Sciatic nerve (tissue), 2 donors: ENCODE data around the gene EZR. TPM values are rescaled to one million over a fixed set of nuclear protein-coding genes. Genes with fewer than 3 reads are reported as not detected.
"Not testable (repeated sequence)": the region's sequence is repeated elsewhere in the genome, so short reads cannot be mapped to it uniquely, and the experiment has no call there.

ENCODE experiments used
- ATAC-seq: fragments of 200-7000 bp; cut with Tn5 transposase; one replicate; pipeline ENCODE4 v1.9.1; 2020; ENCODE audit warnings: mild to moderate bottlenecking, moderate library complexity
- DNase-seq: peaks from one replicate; pipeline ENCODE4 v3.0.0-alpha.2; 2020; ENCODE audit warnings: low spot score
- intact Hi-C: fragments of 100-400 bp; cut with DNase I; formaldehyde crosslinking; loops from one replicate; pipeline ENCODE4 v1.14.2; 2022
- total RNA-seq: library from RNA; stranded (reverse); fragmentation: NEBNext Ultra II Directional; extraction: Animal tissue kit (Norgen Biotek cat#: 25700); gene quantifications from one replicate; pipeline ENCODE4 v1.2.1, GENCODE V29; 2021
- donor health status: DM: no; HTN: no; CAD: no.
- donor health status: DM: no; HTN: no; CAD: no.

Gene EZR
- total RNA-seq, 1 donor from 2014 or later, result 113 TPM

DNA sequence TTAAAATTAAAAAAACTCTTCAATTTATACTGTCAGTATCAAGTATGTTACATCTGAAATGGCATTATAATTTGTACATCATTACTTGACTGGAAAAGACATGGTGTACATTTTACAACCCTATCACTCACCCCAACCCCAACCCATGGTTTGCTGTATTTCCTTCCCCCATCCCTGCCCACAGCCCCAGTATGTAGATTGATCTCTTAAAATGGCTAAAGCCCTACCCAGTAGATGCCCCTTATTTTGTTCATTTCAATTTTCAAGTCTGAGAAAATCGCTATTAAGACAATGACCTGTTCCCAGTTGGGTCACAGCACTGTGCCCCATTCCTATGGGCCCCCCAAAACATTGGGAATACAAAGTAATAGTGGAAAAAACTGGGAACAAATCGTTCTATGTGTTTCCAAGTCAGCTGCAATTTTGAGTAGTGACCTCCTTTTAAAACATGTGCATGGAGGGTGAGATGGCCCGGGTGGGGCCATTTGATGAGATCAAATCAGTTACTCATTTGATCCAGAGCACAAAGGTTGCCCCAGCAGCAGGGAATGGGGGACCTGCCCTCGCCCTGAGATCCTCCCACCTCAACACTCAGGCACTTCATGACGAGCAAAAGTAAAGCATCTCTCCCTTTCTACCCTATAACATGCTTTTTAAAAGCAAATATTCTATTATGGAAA lies 13.3 kb downstream of the EZR start:
- DNase-seq (no peak), ATAC-seq (no peak)
- intact Hi-C loops, result no loop called here

- no peak for DNase-seq
- intact Hi-C loops, result no loop called here
- ATAC-seq, result no peak
Measured at GRCh38 chr6:158804207-158804606, 15.0 kb downstream of the EZR start.

- no peak for DNase-seq
- peak; percentile 44 for ATAC-seq
- intact Hi-C loops, result no loop called here
Measured at GRCh38 chr6:158803733-158804143, 15.4 kb downstream of the EZR start.

DNA sequence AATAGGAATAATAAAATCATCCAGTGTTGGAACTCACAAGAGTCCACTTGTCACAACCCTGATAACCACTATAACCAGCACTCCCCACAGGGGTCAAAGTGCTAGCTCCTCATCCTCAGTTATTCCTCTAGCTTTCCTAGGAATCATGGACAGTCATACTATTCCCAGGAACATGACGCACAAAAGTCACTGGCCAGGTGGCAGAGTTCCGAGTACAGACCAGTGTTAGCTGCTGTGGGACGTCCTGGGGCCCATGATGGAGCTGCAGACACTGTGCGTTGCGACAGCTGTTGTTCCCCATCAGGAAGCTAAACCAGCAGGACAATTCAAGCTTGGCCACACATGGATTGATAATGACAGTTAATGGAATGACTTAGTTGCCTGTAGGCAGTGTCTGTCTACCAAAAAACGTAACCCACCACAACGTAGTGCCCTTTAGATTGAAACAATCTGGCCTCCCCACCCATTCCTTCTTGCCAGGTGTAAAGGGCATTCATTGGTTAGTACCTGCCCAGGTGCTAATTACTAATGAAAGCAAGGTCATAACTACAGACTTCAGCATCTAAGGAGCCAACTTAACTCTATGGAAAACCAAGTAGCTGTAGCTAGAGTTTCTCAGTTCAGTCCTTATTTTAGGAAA lies 17.4 kb downstream of the EZR start:
- peak; percentile 87 for ATAC-seq
- intact Hi-C loops, result no loop called here

DNA sequence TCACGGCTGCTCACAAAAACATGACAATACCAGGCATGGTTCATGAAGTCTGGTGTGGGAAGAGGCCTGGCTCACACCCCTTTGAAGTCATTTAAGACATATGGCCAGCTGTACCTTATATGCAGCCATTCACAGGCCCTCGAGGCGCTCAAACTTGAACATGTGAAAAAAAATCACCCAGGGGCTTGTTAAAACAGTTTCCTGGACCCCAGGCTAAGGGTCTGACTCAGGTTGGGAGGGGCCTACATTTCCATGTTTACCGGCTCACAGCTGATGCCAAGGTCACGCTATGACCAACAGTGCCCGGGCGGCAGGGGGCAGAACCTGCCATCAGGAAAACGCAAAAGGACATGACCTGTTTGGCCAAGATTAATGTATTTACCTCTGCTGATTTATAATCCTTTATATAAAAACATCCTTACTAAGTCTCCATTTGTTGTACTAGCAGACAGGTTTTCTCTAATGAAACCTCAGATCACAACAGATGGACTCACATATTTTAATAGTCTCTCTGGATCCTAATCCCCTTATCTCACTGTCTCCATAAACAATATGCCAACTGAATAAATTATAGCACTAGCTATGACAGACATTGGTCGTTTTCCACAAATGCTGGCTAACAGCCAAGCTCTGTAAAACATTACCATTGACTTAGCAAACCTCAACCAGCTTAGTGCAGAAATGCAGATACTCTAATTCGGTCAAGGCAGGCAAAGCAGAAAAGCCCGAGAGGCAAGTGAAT lies 19.9 kb downstream of the EZR start:
- DNase-seq (no peak), ATAC-seq (no peak)
- intact Hi-C loops, result no loop called here

More for the DNA sequence above, 17.4 kb downstream of the EZR start:
- no peak for DNase-seq

DNA sequence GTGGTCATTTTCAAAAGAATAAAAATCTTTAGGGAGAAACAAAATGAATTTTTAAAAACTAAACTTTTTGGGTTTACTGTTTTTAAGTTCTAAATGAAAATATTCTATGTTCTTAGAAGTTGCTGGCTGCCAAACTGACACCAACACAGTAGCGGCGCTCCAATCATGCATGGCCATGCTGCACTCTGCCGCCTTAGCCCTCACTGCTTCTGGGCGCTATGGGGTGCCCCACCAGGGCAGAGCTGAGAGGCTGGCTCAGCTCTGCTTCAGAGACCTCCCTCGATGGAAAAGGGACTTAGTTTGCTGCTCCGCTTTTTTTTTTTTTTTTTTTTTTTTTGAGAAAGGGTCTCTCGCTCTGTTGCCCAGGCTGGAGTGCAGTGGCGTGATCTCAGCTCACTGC lies 20.9 kb downstream of the EZR start:
- no peak for DNase-seq
- no peak for ATAC-seq
- intact Hi-C loops, result no loop called here

- DNase-seq (no peak), ATAC-seq (peak; percentile 69)
- intact Hi-C loops, result no loop called here
Measured at GRCh38 chr6:158797331-158798310, 21.5 kb downstream of the EZR start.

DNA sequence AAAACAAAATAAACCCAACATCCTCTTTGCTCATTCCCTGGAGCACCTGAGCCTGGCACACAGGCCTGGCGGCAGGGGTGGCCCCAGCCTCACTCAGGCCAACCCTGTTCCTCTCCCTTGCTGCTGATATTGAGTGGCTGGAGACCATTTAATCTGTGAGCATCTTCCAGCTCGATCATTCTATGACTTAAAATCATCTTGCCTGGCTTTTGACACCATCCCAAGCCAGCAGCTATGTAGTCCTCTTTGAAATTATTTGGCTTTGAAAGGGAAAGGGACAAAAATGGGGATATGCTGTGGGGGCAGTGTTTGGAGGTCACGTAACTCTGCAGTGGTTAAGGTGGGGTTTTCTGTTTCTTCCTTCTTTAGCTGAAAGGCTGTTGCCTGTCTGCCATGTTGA lies 22.8 kb downstream of the EZR start:
- DNase-seq, result no peak
- intact Hi-C loops, result no loop called here
- no peak for ATAC-seq

GRCh38 chr6:158795516-158795915 lies 23.7 kb downstream of the EZR start:
- no peak for DNase-seq
- intact Hi-C loops, result no loop called here
- ATAC-seq, result no peak

GRCh38 chr6:158793432-158793831 lies 25.7 kb downstream of the EZR start:
- peak; percentile 43 for ATAC-seq
- DNase-seq, result no peak
- intact Hi-C loops, result no loop called here

DNA sequence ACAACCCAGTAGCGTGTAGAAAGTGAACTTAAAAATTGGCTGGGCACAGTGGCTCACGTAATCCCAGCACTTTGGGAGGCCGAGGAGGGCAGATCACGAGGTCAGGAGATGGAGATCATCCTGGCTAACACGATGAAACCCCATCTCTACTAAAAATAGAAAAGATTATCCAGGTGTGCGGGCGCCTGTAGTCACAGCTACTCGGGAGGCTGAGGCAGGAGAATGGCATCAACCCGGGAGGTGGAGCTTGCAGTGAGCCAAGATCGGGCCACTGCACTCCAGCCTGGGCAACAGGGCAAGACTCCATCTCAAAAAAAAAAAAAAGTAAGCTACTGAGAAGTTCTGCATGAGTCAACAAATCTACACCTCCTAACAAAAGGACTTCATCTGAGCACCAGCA lies 26.7 kb downstream of the EZR start:
- DNase-seq, intact Hi-C loops, ATAC-seq: not testable (repeated sequence)

GRCh38 chr6:158791274-158791855 lies 27.8 kb downstream of the EZR start:
- intact Hi-C loops, result no loop called here
- no peak for DNase-seq
- no peak for ATAC-seq

DNA sequence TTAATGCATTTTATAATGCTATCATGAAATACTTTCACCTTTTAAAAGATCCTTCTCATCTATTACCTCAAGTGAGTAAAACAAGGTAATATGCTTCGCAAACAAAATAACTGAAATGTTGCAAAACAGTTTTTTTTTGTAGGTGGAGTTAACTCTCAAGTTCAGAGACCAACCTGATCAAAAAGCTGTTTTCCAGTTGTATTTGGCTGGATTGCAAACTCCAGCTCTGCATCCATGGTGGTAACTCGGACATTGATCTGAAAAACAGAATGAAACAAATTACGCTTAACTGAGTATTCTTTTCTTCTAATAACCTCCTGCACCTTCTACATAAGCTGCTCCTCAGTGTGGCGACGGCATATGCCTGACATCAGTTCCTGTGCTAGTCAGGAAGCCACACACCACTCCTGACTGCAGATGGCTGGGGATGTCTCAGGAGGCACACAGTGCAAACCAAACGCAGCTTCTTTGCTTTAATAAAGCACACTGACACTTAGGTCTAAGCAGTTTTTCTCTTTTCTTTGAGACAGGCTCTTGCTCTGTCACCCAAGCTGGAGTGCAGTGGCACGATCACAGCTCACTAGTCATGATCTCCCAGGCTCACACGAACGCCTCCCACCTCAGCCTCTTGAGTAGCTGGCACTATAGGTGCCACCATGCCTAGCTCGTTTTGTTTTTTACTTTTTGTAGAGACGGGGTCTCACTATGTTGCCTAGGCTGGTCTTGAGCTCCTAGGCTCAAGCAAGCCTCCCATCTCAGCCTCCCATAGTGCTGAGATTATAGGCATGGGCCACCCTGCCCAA lies 29.9 kb downstream of the EZR start:
- intact Hi-C loops, result no loop called here
- ATAC-seq, result peak; percentile 72
- no peak for DNase-seq

- DNase-seq, result no peak
- intact Hi-C loops, result no loop called here
- no peak for ATAC-seq
Measured at GRCh38 chr6:158787395-158787794, 31.8 kb downstream of the EZR start.

DNA sequence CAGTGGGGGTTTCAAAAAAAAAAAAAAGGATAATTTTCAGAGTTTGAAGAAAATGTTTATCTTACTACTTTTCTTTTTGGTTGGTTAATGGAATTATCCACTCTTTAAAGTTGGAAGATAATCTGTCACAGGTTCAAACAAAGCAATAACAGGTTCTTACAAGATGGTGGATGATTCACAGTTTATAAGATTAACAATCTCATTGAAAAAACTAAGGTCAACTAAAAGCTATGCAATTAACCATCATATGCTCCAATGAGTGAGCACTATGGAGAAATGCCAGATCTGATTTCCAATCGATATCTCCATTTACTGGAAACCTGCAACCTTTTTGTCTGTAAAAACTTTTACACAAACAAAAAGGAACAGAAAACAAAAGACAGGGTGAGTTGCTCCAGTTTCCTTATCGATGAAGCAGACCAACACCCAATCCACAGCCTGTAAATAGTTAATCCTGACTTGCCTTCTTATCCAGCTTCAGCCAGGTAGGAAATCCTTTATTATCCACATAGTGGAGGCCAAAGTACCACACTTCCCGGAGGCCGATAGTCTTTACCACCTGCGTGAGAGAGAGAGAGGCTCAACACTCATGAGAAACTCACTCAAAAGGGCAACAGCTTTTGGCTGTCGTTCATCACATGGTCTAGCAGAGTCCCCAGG lies 32.4 kb downstream of the EZR start:
- DNase-seq (no peak), ATAC-seq (no peak)
- intact Hi-C loops, result no loop called here

DNA sequence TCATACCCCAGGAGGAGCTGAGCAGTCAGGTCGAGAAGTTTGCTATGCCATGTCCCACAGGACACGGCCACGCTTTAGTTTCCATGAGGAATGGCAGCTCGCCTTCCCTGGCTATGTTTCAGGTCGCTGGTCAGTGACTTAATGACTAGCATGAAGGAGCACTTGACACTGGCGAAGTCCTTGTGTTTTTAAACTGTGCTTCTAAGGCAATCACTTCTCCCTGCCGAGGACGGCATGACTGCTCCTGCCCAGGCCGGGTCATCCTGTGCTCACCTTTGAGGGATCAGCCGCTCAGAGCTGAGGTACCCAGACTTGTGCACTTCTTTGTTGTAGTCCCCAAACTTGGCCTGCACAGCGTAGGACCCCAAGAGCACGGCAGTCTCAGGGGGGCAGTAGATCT lies 34.1 kb downstream of the EZR start:
- intact Hi-C loops, result no loop called here
- ATAC-seq, result no peak
- DNase-seq, result no peak

DNA sequence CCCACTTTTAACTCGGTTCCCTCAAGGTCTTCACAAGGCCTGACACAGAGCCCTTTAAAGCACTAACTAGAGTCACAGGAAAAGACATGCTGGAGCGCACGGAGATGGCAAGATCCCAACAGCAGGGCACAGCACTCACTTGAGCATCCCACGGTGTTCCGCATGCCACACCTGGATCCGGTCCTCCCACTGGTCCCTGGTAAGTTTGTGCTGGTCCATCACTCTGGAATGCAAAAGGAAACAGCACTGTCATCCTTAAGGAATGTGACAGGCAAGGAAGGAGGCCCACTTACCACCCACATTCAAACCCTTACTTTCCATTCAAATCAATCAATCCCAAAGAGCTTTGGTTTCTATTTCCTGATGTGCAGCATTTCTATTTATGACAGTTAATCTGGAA lies 34.7 kb downstream of the EZR start:
- intact Hi-C loops, result no loop called here
- DNase-seq (no peak), ATAC-seq (no peak)

DNA sequence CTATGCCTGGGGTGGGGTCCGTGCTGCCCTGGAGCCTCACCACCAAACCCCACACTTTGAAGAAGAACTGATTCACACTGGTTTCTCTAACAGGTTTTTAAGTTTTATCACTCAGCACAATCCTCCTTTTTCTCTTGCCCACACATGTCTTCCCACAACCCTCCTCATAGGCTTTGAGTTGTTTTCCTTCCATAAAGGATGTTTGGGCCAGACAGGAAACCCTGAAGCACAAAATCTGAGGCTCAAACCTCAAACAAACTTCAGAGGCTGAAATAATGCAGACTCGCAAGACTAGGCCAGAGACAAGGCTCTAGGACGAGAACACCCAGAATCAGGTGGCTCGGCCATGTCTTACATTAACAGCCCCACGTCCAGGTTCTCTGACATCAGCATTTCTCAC lies 35.3 kb downstream of the EZR start:
- DNase-seq, result no peak
- ATAC-seq, result no peak
- intact Hi-C loops, result no loop called here
